ENCODE results near the gene ASMTL.
"Not testable (repeated sequence)": the region's sequence is repeated elsewhere in the genome, so short reads cannot be mapped to it uniquely, and the experiment has no call there.

ASMTL gene

GRCh38 chrX:1387141-1387776, 65.5 kb downstream of the ASMTL start:
- DNase-seq (ENCODE audit: low spot score): no peak

- DNase-seq (ENCODE audit: low spot score): no peak
Measured at GRCh38 chrX:1386338-1387127, 66.2 kb downstream of the ASMTL start.

- DNase-seq (ENCODE audit: low spot score): no peak
Measured at GRCh38 chrX:1385253-1386223, 67.2 kb downstream of the ASMTL start.

GRCh38 chrX:1384658-1385252, 68.0 kb downstream of the ASMTL start:
- DNase-seq (ENCODE audit: low spot score): no peak

- DNase-seq (ENCODE audit: low spot score): no peak
Measured at GRCh38 chrX:1380672-1381233, 72.0 kb downstream of the ASMTL start.

GRCh38 chrX:1378306-1378759, 74.4 kb downstream of the ASMTL start:
- no peak for DNase-seq (ENCODE audit: low spot score)

DNA sequence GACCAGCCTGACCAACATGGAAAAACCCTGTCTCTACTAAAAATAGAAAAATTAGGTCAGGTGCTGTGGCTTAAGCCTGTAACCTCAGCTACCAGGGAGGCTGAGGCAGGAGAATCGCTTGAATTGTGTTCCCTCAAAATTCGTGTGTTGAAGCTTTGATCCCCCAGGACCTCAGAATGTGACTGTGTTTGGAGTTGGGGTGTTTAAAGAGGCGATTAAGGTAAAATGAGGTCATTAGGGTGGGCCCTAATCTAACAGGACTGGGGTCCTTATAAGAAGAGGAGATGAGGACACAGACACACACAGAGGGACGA, 84.4 kb downstream of the ASMTL start:
- no peak for DNase-seq (ENCODE audit: low spot score)

GRCh38 chrX:1366363-1366762, 86.3 kb downstream of the ASMTL start:
- not testable (repeated sequence) for DNase-seq (ENCODE audit: low spot score)

GRCh38 chrX:1361910-1362309, 90.8 kb downstream of the ASMTL start:
- DNase-seq (ENCODE audit: low spot score): no peak

GRCh38 chrX:1361275-1361674, 91.4 kb downstream of the ASMTL start:
- DNase-seq (ENCODE audit: low spot score): no peak

- DNase-seq (ENCODE audit: low spot score): no peak
Measured at GRCh38 chrX:1360171-1360570, 92.5 kb downstream of the ASMTL start.

DNA sequence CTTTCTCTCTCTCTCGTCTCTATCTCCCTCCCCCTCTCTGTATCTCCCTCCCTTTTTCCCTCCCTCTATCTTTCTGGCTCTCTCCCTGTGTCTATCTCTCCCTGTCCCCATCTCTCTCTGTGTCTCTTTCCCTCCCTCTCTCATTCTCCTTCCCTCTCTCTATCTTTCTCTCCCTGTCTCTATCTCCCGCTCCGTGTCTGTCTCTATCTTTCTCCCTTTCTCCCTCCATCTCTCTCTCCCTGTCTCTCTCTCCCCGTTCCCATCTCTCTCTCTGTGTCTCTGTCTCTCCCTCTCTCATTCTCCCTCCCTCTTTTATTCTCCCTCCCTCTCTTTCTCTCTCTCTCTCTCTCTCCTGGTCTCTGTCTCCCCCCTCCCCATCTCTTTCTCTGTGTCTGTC, 93.2 kb downstream of the ASMTL start:
- no peak for DNase-seq (ENCODE audit: low spot score)

GRCh38 chrX:1358793-1359476, 93.8 kb downstream of the ASMTL start:
- no peak for DNase-seq (ENCODE audit: low spot score)

DNA sequence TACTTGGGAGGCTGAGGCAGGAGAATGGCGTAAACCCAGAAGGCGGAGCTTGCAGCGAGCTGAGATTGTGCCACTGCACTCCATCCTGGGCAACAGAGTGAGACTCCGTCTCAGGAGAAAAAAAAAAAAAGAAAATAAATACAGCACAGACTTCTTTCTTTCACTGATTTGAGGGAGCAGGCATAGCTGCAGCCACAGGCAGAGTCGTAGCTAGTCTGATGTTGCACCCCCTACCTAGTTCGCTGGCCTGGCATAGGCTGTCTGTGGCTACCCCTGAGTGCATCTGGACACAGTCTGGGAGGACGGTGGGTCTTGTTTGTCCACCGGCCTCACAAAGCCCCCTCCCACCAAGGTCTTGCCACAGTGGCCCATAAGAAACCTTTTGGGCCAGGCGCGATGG, 94.7 kb downstream of the ASMTL start:
- DNase-seq (ENCODE audit: low spot score): no peak

GRCh38 chrX:1355131-1356046, 97.3 kb downstream of the ASMTL start:
- no peak for DNase-seq (ENCODE audit: low spot score)

- DNase-seq (ENCODE audit: low spot score): no peak
Measured at GRCh38 chrX:1354036-1355019, 98.4 kb downstream of the ASMTL start.
